Sciatic nerve (tissue), 2 donors: ENCODE results near the gene SLC1A7. TPM values are rescaled to one million over a fixed set of nuclear protein-coding genes. Genes with fewer than 3 reads are reported as not detected.
A peak's percentile ranks its signal among the peaks of the same experiment; 100 is the strongest.
"Not testable (repeated sequence)": the region's sequence is repeated elsewhere in the genome, so short reads cannot be mapped to it uniquely, and the experiment has no call there.

ENCODE experiments used
- ATAC-seq: fragments of 200-7000 bp; cut with Tn5 transposase; one replicate; pipeline ENCODE4 v1.9.1; 2020; ENCODE audit warnings: mild to moderate bottlenecking, moderate library complexity
- DNase-seq: peaks from one replicate; pipeline ENCODE4 v3.0.0-alpha.2; 2020; ENCODE audit warnings: low spot score
- intact Hi-C: fragments of 100-400 bp; cut with DNase I; formaldehyde crosslinking; loops from one replicate; pipeline ENCODE4 v1.14.2; 2022
- total RNA-seq: library from RNA; stranded (reverse); fragmentation: NEBNext Ultra II Directional; extraction: Animal tissue kit (Norgen Biotek cat#: 25700); gene quantifications from one replicate; pipeline ENCODE4 v1.2.1, GENCODE V29; 2021
- donor health status: DM: no; HTN: no; CAD: no.
- donor health status: DM: no; HTN: no; CAD: no.

The SLC1A7 gene
- 0.89 TPM for total RNA-seq

DNA sequence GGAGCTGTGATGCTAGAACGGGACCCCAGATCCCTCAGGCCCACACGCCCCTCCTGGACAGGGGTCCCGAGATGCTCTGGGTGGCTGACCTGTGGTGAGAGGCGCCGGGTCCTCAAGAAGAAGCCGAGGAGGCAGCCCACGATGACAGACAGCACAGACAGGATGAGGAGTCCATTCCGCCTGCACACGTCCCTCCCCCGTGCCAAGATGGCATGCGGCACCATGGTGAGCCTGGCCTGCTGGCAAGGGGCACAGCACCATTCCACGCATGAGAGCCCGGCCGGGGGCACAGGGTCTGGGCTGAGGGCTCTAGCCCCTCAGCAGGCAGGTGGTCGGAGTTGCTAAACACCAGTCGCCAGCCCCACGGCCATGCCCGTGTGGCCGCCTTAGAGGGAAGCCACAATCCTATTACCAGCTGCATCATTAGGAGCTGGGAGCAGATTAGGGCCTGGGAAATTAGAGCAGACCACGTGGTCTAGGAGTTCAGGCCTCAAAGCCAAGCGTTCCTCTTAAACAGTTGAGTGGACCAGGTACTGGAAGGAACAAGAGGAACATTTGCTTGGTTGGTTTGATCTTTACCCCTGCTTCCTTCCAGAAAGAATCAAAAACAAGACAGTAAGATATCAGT lies at the start of gene SLC1A7:
SLC1A7 (minus strand) TSS at position 413 of the 628 bp plus-strand sequence; CDS start at position 224, 189 bp downstream.
- DNase-seq: no peak
- intact Hi-C loops: no loop called here
- no peak for ATAC-seq

DNA sequence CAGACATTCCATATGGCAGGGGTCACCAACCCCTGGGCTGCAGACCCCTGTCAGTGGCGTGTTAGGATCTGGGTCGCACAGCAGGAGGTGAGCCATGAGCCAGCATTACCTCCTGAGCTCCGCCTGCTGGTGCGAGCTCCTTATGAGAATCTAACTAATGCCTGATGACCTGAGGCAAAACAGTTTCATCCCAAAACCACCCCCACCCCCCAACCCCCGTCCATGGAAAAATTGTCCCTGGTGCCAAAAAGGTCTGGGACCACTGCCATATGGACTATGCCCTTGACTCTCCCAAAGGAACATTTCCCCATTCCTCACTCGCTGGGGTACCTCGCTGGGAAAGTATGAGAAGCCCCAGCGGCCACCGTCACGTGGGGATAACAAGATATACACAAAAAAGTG lies 47.8 kb upstream of the SLC1A7 start:
- intact Hi-C loops: loop anchor here (10.0 kb wide), 1 partner anchor 265 kb away; the partner anchor contains the start of genes ECHDC2 and SCP2
- DNase-seq: peak; percentile 43
- no peak for ATAC-seq

DNA sequence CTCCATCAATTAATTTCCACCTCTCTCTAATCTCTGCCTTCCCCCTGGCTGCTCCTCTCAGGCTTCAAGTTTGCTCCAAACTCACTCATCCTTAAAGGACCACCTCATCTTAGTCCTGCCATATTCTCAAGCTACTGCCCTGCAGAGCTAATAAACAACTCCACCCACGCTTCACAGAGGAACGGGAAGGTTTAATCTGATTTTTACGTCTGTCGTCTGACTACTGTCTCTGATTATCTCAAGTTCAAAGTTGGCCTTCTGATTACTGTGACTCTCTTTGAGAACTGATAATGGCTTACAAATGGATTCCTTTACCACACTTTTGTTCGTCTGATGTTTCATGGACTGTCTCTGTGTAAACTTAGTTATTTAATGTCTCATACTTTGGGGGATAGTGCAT lies 46.6 kb upstream of the SLC1A7 start:
- intact Hi-C loops: loop anchor here (10.0 kb wide), 1 partner anchor 114 kb away; no protein-coding TSS in a partner anchor

DNA sequence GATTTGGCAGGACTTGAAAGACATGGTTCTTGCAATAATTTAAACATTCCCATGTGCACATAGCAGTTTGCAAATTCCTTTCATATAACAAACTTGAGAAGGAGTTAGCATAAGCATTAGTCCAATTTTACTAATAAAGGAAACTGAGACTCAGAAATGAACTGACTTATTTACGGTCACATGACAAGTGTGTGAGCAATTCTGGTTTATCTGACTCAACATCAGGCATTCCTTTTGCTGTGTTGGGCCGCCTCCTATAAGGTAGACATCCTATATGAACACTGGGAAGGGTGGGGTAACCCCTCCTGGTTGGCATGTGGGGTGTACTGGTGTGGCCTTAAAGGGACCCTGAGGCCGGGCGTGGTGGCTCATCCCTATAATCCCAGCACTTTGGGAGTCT lies 45.7 kb upstream of the SLC1A7 start:
- ATAC-seq (no peak), DNase-seq (no peak)
- intact Hi-C loops: loop anchor here (10.0 kb wide), 1 partner anchor 113 kb away; no protein-coding TSS in a partner anchor

More for the DNA sequence above, 46.6 kb upstream of the SLC1A7 start:
- ATAC-seq: no peak
- DNase-seq: no peak

DNA sequence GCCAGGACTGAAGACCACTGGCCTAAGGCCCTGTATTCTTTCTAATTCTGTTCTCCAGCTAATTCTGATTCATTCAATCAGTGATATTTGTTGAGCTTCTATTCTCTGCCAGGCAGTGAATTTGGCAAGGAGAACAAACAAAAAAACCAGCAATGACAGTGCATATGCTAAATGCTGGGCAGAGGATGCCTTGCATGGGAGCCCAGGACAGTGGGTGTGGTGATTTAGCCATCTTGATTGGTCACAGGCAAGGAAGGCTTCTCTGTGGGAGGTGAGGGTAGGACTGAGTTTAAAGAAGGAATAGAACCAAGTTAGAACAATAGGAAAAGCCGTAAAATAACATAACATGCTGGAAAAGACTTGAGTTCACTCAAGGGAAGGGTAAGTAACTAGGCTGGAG lies 45.0 kb upstream of the SLC1A7 start:
- intact Hi-C loops: loop anchor here (10.0 kb wide), 1 partner anchor 113 kb away; no protein-coding TSS in a partner anchor
- DNase-seq (no peak), ATAC-seq (no peak)

DNA sequence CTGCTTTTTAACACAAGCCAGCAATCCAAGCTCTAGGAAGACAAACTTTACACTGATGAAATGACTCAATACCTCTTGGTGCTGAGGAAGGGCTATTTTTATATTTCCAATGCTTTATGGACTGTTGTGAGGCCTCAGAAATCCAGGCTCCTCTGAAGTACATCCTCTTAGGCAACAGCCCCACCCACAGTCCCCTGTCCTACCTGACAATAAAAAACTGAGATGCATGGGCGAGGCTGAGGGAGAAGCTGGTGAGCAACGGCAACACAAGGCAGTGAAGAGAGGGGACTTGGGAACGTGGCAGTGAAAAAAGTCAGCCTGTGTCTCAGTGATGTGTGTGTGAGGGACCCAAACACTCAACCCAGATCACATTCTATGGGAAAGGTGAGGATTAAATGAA lies 44.1 kb upstream of the SLC1A7 start:
- intact Hi-C loops: loop anchor here (10.0 kb wide), 1 partner anchor 112 kb away; no protein-coding TSS in a partner anchor
- no peak for DNase-seq
- ATAC-seq: no peak

DNA sequence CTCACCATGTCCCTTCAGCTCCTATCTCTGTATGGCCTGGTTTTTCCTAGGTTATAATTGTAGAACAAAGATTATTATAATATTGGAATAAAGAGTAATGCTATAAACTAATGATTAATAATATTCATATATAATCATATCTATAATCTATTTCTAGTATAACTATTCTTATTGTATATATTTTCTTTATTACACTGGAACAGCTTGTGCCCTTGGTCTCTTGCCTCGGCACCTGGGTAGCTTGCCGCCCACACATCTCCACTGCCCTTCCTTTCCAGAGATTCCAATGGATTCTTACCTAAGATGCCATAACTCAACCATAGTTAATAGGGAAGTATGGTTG lies 43.5 kb upstream of the SLC1A7 start:
- ATAC-seq, DNase-seq: not testable (repeated sequence)
- intact Hi-C loops: loop anchor here (10.0 kb wide), 1 partner anchor 111 kb away; no protein-coding TSS in a partner anchor

DNA sequence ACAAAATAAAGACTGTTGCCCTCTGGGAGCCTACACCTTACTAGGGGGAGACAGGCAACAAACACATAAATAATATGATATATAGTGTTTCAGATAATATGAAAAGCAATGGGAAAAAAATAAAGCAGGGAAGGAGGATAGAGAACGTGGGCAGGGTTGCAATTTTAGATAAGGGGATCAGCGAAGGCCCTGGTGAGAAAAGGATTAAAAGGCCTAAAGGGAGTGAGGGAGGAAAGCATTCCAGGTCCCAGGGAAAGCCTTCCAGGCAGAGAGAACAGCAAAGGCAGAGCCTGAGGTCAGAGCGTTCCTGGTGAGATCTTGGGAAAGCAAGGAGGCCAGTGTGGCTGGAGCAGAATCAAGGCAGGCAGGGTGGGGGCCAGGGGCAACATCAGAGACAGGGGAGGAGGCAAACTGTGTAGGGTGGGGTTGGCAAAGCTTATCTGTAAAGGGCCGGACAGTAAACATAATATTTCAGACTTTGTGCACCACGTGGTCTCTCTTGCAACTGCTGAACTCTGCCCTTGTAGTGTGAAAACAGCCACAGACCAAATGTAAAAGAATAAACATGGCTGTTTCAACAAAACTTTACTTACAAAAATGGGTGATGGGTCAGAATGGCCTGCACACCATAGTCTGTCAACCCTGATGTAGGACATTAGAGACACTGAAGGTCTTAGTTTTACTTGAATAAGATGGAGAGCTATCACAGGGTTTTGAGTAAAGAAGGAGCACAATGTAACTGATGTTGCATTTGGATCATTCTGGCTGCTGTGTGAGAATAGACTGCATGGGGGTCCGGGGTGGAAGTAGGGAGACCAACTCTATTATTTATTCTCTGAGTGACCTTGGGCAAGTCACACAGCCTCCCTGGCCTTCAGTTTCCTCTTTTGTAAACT lies 40.9 kb upstream of the SLC1A7 start:
- intact Hi-C loops: loop anchor here (10.0 kb wide), 1 partner anchor 109 kb away; no protein-coding TSS in a partner anchor
- DNase-seq (no peak), ATAC-seq (peak; percentile 87)

DNA sequence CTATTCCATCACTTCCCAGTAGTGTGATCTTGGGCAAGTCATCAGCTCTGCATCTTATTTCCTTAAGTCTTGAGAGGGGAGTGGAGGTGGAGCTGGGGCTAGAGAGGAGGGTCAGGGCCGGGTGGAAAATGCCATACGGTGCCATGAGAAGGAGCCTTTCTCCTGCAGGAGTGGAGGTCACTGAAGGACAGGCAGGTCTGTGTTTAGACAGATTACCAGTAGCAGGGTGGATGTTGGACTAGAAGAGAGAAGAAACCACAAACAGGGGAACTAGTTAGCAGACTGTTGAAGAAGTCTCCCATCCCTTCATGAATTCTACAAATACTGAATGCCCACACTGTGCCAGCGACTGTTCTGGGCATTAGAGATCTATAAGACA lies 40.3 kb upstream of the SLC1A7 start:
- ATAC-seq (peak; percentile 2), DNase-seq (no peak)
- intact Hi-C loops: loop anchor here (10.0 kb wide), 1 partner anchor 108 kb away; no protein-coding TSS in a partner anchor

DNA sequence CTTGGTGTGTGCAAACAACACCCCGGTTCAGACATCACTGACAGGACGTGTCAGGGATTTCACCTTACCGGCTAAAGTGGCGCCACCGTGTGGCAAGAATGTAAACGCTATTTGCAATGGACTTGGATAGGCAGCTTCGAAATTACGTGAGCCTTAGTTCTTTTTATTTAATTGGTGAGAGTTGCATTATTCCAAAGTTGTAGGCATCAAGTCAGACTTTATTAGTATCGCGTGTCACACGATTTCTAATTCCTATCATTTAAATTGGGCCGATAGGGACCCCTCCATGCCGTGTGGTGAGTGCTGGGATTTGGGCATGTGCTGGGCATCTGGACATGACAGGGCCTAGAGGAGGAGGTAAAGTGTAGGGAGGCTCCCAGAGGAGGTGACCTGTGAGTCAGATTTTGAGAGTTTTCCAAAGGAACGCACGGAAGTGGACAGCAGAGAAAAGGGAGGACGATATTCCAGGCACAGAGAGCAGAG lies 39.7 kb upstream of the SLC1A7 start:
- peak; percentile 93 for DNase-seq
- intact Hi-C loops: loop anchor here (10.0 kb wide), 1 partner anchor 107 kb away; no protein-coding TSS in a partner anchor
- ATAC-seq: peak; percentile 69

DNA sequence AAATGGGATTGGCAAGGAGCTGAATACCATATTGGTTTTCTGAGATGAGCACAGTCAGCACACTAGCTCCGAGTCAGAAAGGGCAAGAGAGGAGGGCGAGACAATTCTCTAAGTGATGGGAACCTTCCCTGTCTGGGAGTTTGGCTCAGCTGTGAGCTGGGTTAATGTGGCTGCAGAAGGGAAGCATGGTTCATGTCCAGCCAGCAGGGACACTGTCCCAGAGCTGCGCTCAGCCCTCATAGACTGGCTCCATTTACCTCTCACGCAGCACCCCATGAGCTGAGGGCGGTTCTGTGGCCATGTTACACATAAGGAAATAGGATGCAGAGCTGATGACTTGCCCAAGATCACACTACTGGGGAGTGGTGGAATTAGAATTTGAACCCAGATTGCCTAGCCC lies 38.5 kb upstream of the SLC1A7 start:
- no peak for ATAC-seq
- intact Hi-C loops: loop anchor here (10.0 kb wide), 1 partner anchor 106 kb away; no protein-coding TSS in a partner anchor
- DNase-seq: no peak

DNA sequence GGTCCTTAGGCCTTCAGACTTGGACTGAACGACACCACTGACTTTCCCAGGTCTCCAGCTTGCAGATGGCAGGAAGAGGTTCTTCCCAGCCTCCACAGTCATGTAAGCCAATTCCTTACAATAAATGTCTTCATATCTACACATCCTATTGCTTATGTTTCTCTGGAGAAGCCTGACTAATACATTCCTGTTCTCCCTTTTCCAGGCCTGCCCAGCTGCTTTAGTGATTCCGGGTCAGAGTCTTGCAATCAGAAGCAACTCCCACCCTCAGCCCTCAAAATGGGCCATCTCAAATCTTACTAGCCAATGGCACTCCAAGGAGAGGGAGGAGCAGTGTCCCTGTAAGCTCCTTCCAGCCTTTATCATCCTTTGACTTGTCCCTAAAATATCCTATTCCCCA lies 37.8 kb upstream of the SLC1A7 start:
- intact Hi-C loops: loop anchor here (10.0 kb wide), 1 partner anchor 105 kb away; no protein-coding TSS in a partner anchor
- ATAC-seq (no peak), DNase-seq (no peak)

DNA sequence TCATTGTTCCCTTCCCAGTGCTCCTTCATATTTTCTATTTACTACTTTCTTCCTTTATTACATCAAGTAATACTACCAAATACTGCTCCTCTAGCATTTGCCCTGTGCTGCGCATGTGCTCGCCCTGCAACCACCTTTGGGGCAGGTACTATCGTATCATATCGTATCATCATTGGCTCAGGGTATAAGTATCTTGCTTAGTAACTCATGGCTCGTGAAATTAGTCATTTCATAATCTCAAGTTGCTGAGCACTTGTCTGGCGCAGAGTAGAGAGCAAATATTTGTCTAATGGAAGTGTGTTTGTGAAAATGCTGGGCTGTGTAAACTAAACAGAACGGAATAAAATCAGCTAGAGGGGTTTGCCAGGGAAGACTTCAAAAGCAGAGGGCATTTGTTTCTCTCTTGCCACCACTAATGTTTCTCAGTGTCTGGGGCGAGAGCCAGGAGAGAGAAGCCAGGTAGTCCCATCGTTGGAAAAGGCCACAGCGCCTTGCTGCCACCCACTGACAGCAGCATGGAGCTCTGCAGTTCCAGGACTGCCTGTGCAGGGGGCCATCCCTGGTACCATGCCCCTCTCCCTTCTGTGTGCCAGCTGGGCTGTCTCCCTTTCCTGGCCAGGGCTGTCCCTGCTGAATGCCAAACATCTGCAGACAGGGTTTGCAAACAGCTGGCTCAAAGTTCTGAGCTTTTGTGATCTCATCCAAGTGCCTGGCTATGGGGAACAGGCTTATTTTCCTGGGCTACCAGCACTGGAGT lies 34.2 kb upstream of the SLC1A7 start:
- intact Hi-C loops: no loop called here
- peak; percentile 67 for ATAC-seq
- DNase-seq: no peak

DNA sequence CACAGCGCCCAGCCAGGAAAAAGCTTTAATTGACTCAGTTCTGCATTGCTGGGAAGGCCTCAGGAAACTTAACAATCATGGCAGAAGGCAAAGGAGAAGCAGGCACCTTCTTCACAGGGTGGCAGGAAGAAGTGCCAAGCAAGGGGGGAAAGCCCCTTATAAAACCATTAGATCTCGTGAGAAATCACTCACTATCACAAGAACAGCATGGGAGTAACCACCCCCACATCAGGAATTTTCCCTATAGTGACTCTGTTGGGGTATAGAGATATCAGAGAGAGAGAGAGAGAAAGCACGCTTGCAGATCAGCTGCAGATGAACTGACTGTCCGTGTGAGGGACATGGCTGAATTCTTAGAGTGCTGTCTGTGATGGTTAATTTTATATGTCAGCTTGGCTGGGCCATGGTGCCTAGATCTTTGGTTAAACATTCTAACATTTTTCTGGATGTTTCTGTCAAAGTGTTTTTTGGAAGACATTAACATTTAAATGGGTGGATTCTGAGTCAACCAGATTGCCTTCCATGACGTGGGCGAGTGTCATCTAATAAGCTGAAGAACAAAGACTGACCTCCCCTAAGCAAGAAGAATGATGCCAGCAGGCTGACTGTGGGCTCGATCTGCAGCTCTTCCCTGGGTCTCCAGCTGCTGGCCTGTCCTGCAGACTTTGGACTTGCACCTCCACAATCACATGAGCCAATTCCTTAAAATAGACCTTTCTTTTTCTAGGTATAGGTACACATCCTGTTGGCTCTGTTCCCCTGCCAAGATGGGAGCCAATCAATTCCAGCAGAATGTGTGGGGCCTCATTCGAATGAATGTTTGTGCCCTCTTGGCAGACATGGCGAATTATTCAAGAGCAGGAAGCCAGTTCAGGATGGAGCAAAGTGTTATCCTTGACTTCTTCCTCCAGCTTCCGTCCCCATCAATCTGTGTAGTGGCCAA lies 32.8 kb upstream of the SLC1A7 start:
- ATAC-seq (no peak), DNase-seq (no peak)
- intact Hi-C loops: no loop called here

DNA sequence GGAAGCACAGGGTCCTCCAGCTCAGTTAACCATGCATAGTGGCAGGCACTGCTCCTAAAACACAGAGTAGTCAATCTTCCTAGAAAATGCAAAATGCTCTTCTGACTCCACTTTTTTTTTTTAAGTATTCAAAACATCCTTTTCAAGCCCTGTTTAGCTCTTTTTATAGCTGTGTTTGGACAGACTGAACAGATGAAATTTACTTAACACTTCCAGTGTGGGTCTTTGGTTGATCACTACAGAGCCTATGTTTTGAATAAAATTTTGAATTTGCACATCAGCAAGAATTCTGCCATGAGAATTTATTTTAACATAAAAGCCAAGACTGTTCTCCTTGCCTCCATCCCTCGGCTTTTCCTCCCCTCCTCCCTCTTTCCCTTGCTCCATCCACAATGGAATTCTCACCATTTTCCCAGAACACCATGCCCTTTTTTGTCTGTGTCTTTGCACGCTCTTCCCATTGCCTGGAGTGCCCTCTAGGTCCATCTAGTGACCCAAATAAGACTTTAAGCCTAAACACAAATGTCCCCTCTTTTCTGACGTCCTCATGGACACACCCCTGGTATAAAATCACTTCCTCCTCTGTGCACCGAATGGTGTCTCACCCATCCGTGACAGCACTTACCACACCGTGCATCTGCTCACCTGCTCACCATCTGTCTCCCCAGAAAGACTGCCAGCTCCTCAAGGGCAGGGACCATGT lies 30.1 kb upstream of the SLC1A7 start:
- no peak for DNase-seq
- ATAC-seq: peak; percentile 70
- intact Hi-C loops: no loop called here

DNA sequence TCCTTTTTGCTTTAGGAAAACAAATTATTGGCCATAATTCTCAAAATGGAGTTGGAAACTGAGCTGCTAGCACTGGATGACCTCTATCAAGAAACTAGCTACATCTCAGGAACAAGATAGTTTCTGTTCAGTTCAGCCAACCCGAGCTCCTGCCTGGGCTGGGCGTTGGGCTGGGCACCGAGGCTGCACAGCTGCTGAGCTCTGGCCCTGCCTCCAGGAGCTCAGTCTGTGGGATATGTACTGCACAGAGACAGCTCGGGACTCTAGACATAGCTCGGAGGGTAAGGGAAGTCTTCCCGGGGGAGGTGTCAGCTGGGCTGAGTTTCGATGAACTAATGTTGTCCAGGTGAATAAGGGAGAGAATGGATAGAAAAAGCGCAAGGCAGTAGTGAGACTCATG lies 24.5 kb upstream of the SLC1A7 start:
- DNase-seq (no peak), ATAC-seq (peak; percentile 70)
- intact Hi-C loops: no loop called here

DNA sequence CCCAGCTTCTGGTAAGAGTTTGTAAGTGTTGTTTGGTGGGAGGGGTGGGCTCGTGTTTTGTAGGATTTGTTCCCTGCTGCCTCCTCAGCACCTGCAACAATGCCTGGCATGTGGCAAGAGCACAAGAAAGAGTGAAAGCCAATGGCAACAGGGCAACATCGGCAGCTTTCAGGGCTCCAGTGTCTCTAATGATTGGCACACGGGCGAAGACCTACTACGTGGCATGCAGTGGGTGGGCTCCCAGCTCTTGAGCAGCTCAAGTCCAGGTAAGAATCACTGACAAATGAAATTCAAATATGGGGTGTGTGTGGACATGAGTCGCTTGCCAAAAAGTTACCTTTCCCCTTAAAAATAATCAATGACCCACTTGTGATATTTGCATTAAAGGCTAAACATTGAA lies 23.9 kb upstream of the SLC1A7 start:
- ATAC-seq: no peak
- intact Hi-C loops: no loop called here
- DNase-seq: no peak
